NCI-H1694 treated with DMSO at 0.1 percent for 48 hours (cell line): ENCODE measurements around the gene VANGL2.

Source experiments
- DNase-seq: peaks from one replicate; lab custom pipeline; 2025; lab: John Stamatoyannopoulos, UW

VANGL2 gene

GRCh38 chr1:160406131-160406968 lies 6.0 kb downstream of the VANGL2 start:
- DNase-seq = no peak

GRCh38 chr1:160407839-160408801 lies 7.8 kb downstream of the VANGL2 start:
- no peak for DNase-seq

DNA sequence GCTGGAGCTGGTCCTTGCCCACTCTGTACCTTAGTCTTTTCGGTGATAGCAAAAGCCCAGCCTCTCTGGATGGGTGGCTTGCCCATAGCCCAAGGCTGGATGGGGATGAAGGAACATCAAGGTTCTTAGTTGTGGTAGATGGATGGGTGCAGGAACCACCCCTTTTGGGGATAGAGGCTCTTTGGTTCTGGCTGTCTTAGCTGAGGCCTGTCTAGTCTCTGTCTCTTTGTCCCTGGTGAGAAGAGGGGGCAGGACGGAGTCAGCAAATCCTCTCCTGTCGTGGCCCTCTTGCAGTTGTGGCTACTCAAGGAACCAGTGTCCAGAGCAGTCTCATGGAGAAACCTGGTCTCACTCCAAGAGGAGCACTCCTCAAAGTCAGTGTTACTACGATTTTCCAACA lies 8.5 kb downstream of the VANGL2 start:
- DNase-seq = no peak

- DNase-seq = no peak
These were observed 9.1 kb downstream of the VANGL2 start for GRCh38 chr1:160409486-160409885.

DNA sequence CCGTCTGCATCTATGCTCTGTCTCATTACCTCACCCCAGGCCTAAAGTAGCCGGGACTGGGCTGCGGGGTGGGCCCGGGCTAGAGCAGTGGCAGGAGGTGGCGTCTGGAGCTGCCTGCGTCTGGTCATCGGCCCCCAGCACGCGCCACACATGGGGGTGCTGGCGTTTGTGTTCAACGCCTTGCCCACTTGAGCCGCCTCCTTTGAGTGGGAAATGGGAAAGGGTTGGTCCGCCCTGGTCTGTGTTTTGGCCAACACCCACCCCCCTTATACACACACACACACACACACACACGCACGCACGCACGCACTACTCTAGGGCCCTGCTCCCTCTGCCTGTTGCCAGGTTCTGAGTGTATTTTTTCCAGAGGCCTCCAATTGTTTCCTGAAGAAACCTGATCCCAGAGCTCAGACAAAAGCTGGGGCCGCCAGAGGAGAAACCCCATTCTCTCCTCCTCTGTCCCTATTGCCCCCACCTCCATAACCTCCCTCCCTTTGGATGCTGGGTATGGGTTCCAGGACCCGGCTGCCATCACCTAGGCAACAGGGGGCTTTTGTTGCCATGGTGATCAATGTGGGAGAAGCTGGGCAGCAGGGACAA lies 10.1 kb downstream of the VANGL2 start:
- DNase-seq = no peak

DNA sequence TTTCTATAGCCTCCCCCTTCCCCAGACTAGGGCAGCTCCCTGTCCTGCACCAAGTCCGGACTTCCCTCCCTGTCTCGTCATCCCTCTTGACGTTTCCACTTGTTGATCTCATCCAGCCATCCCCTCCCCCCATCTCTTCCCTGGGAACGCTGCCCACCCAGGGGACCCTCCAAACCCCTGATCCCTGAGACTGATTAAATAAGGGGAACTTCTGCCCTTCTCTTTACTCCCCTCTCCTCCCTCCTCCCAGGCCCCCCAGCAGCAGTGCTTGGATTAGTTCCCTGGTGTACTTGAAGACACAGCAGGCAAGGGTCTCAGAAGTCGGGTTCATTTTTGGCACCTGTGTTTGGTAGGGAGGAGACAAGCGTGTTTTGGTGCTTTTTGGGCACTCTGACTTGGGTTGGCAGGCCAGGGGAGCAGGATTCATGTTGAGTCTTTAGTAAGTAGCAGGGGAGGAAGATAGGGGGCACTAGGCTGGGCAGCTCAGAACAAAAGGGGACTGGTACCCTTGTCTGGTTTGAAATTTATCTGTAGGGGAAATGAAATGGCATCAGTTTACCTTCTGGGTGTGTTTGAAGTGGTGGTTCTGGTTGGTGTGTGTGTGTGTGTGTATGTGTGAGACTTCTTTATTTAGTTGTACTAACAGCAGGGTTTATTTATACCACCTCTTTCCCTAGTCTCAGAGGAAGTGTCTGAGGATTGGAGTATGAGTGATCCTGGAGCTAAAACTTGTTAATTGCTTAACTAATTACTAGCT lies 11.1 kb downstream of the VANGL2 start:
- no peak for DNase-seq

- DNase-seq = no peak
These were observed 11.6 kb downstream of the VANGL2 start for GRCh38 chr1:160412028-160412362.

GRCh38 chr1:160413716-160414115 lies 13.4 kb downstream of the VANGL2 start:
- no peak for DNase-seq

GRCh38 chr1:160414881-160415280 lies 14.5 kb downstream of the VANGL2 start:
- no peak for DNase-seq

GRCh38 chr1:160415696-160416290 lies 15.4 kb downstream of the VANGL2 start:
- DNase-seq = no peak

GRCh38 chr1:160416369-160416768 lies 16.0 kb downstream of the VANGL2 start:
- DNase-seq = peak; percentile 100

- DNase-seq = no peak
These were observed 18.1 kb downstream of the VANGL2 start for GRCh38 chr1:160418483-160418882.

GRCh38 chr1:160419150-160419837 lies 18.9 kb downstream of the VANGL2 start:
- no peak for DNase-seq

GRCh38 chr1:160419838-160420169 lies 19.4 kb downstream of the VANGL2 start:
- DNase-seq = no peak

- no peak for DNase-seq
These were observed 20.8 kb downstream of the VANGL2 start for GRCh38 chr1:160420881-160421842.

DNA sequence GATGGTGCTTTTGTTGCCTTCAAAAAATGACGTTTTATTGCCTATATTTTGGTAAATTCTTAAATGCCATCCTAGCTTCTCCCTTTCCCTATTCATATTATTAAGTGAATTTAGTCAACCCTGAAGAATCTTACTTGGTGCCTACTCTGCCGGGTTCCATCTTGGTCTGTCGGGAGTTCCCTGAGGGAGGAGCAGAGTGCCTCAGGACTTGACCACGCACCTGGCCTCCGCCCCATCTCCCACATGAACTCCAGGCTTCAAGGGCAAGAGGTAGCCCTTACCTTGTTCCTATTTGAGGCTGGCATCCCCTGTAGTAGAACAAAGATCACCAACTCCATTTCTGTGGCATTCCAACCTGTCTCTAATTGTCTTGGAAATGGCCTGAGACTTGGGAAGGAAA lies 21.5 kb downstream of the VANGL2 start:
- no peak for DNase-seq

GRCh38 chr1:160423966-160424365 lies 23.6 kb downstream of the VANGL2 start:
- DNase-seq = no peak

DNA sequence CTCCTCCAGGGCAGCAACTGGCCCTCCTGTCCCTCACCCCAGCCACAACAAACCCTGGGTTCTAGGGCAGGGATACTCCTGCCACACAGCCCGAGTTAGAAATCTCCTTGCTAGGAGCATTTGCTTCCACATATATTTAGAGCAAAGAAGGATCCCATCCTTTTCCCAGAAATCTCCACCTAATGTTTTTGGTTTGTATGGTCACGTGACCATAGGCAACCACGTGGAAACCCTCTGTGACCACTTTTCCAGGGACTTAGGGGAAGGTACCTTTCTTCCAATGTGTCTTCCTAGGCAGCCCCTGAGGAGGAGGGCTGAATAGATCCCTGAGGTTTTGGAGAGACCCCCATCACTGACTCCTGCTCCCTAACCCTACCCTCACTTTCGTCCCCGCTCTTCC lies 25.5 kb downstream of the VANGL2 start:
- no peak for DNase-seq

GRCh38 chr1:160427625-160428024 lies 27.3 kb downstream of the VANGL2 start:
- DNase-seq = no peak

DNA sequence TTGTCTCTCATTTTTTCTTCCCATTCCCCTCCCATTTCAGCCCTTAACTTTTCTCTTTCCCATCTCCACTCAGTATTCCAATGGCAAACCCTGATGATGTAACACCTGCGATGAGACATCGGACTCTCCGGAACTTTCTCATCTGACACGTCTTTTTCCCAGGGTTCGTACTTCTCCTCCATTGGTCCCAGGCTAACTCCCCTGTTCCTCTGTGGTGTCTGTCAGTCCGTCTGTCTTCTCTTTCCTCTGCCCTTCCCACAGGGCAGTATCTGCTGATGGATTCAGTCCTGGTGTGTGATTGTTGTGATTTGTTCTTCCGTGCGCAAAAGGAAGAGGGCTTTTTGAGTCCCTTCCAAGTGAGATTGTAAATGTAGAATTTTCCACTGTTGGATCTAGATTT lies 27.7 kb downstream of the VANGL2 start:
- DNase-seq = no peak
